SK-N-MC (cell line): ENCODE measurements around the gene NEURL2.

Experiments used
- EZH2 ChIP-seq: fragments of 200-600 bp; sonication (generic); IDR thresholded peaks from one replicate; pipeline ENCODE4 v1.6.1; 2017; ENCODE audit warnings: antibody characterized with exemption
- FOXP2 ChIP-seq: optimal IDR thresholded peaks from 2 replicates; pipeline ENCODE3; 2011; ENCODE audit warnings: mild to moderate bottlenecking, moderate library complexity; ENCODE audit not compliant: insufficient read depth; ENCODE audit errors: extremely low read length, control extremely low read depth
- POLR2AphosphoS5 ChIP-seq: IDR thresholded peaks from 2 replicates; pipeline ENCODE4 v1.6.1; 2012; ENCODE audit warnings: mild to moderate bottlenecking, low read depth, low read length, borderline replicate concordance

DNA sequence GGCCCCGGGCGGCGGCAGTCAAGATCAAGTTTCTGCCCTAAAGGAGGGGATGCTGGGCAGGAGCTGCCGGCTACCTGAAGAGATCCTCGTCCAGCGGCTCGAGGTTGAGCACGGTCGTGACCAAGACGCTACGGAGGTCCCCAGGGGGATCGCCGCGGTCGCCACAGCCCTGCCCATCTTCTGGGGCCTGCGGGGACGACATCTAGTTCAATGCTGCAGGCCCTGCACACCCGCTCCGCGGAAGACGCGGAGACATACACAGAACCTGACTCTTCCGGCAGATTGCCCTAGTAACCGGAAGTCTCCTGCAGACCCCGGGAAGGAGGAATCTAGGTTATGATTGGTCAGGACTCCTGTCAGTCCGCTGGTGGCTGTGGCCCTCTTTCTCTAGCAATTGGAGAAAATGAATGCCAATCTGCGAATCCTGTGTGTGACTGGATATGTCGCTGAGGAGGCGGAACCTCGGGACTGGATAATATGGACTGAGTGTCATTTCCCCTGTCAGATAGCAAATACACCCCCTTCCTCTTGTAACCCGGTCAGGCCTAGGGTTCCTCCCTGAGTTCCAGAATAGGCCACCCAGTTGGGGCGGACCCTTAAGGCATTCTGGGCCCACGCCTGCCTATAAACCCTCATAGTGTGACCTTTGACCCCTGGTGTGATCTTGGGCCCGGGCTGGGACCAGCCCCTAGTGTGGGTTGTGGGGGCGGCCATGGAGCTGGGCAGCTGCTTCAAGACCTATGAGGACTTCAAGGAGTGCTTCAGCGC, 33.7 kb downstream of the NEURL2 start, which contains the start of the genes ACOT8 and ZSWIM3:
- peak; percentile 89 for TF ChIP-seq POLR2AphosphoS5
- no peak for TF ChIP-seq EZH2
- no peak for TF ChIP-seq FOXP2
